Measurements from ENCODE around the gene KCTD6.
"Not testable (repeated sequence)": the region's sequence is repeated elsewhere in the genome, so short reads cannot be mapped to it uniquely, and the experiment has no call there.

The KCTD6 gene

GRCh38 chr3:58524326-58524888 lies 32.5 kb downstream of the KCTD6 start:
- no peak for DNase-seq (ENCODE audit: low read depth, low spot score)

- DNase-seq (ENCODE audit: low read depth, low spot score), result peak; percentile 40
Measured at GRCh38 chr3:58526515-58526957, 34.6 kb downstream of the KCTD6 start.

- DNase-seq (ENCODE audit: low read depth, low spot score), result not testable (repeated sequence)
Measured at GRCh38 chr3:58527440-58527839, 35.5 kb downstream of the KCTD6 start.

GRCh38 chr3:58528629-58529028 lies 36.7 kb downstream of the KCTD6 start:
- DNase-seq (ENCODE audit: low read depth, low spot score), result no peak

- DNase-seq (ENCODE audit: low read depth, low spot score), result peak; percentile 84
Measured at GRCh38 chr3:58529516-58530353, 37.8 kb downstream of the KCTD6 start.

GRCh38 chr3:58530354-58530865 lies 38.5 kb downstream of the KCTD6 start:
- DNase-seq (ENCODE audit: low read depth, low spot score), result no peak

- DNase-seq (ENCODE audit: low read depth, low spot score), result no peak
Measured at GRCh38 chr3:58531555-58531954, 39.7 kb downstream of the KCTD6 start.

GRCh38 chr3:58531956-58532355 lies 40.1 kb downstream of the KCTD6 start:
- DNase-seq (ENCODE audit: low read depth, low spot score), result no peak

GRCh38 chr3:58532794-58533220 lies 40.9 kb downstream of the KCTD6 start:
- peak; percentile 90 for DNase-seq (ENCODE audit: low read depth, low spot score)

GRCh38 chr3:58534592-58535494 lies 42.9 kb downstream of the KCTD6 start:
- DNase-seq (ENCODE audit: low read depth, low spot score), result no peak

GRCh38 chr3:58535531-58536500 lies 43.9 kb downstream of the KCTD6 start:
- DNase-seq (ENCODE audit: low read depth, low spot score), result no peak

GRCh38 chr3:58536501-58537411 lies 44.9 kb downstream of the KCTD6 start, which contains the start of gene ACOX2:
Gene ACOX2, minus strand, starts transcription at chr3:58537190. Its CDS starts 2,084 bp downstream, at chr3:58535106.
- DNase-seq (ENCODE audit: low read depth, low spot score), result no peak

GRCh38 chr3:58537412-58538301 lies 45.8 kb downstream of the KCTD6 start:
- DNase-seq (ENCODE audit: low read depth, low spot score), result no peak

- DNase-seq (ENCODE audit: low read depth, low spot score), result no peak
Measured at GRCh38 chr3:58539626-58540025, 47.7 kb downstream of the KCTD6 start.

- no peak for DNase-seq (ENCODE audit: low read depth, low spot score)
Measured at GRCh38 chr3:58540176-58540858, 48.4 kb downstream of the KCTD6 start.

GRCh38 chr3:58544541-58544940 lies 52.6 kb downstream of the KCTD6 start:
- no peak for DNase-seq (ENCODE audit: low read depth, low spot score)

GRCh38 chr3:58551636-58552180 lies 59.8 kb downstream of the KCTD6 start:
- no peak for DNase-seq (ENCODE audit: low read depth, low spot score)
